Mammary epithelial cell (primary cell): ENCODE results near the gene IFI27L1.

Source experiments
- CTCF ChIP-seq, 2 donors: IDR thresholded peaks in 1 of 2; conservative IDR thresholded peaks in 1 of 2; 2 replicates each; pipeline ENCODE4 v1.5.1; 2011 to 2012; ENCODE audit warnings: inconsistent platforms in 2 of 2, low read length in 2 of 2, mild to moderate bottlenecking in 2 of 2, control low read depth in 1 of 2, low read depth in 1 of 2; ENCODE audit not compliant: insufficient read depth in 1 of 2; ENCODE audit errors: extremely low read depth in 1 of 2
- EZH2 ChIP-seq: IDR thresholded peaks from 2 replicates; pipeline ENCODE4 v1.6.1; 2012; ENCODE audit warnings: low read length, inconsistent platforms, borderline replicate concordance

GRCh38 chr14:94075008-94075407 is 6.1 kb upstream of the IFI27L1 start:
- TF ChIP-seq CTCF (conservative IDR thresholded peaks at IDR 0.05 in 1 of 2, IDR thresholded peaks at IDR 0.05 in 1 of 2; ENCODE audit: extremely low read depth in 1 of 2, insufficient read depth in 1 of 2, low read depth in 1 of 2, low read length in 2 of 2): no peak
- TF ChIP-seq EZH2: no peak
